IPS-NIHi7 (cell line): ENCODE data around the gene CAPN6.

Experiments used
- DNase-seq: peaks from one replicate; pipeline ENCODE4 v3.0.0; 2012; ENCODE audit warnings: mixed read lengths; ENCODE audit errors: extremely low spot score

The CAPN6 gene

DNA sequence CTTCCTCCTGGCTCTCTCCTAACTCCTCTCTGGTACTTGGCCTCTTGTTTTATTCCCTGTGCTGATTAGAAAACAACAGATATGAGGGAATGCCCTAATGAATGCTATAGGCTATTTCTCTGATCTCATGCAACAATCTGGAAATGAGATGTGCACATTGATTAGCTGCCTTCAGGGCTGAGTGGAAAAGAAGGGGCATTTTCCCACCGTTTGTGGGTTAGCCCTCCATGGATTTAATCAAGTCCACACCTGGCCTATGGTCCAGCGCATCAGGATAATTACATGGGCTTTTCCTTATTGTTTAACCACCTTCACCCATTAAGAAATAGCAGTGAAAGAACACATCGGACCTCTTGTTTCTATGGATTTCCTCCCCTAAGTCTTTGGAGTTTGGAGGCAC is 70.0 kb downstream of the CAPN6 start:
- DNase-seq: no peak

DNA sequence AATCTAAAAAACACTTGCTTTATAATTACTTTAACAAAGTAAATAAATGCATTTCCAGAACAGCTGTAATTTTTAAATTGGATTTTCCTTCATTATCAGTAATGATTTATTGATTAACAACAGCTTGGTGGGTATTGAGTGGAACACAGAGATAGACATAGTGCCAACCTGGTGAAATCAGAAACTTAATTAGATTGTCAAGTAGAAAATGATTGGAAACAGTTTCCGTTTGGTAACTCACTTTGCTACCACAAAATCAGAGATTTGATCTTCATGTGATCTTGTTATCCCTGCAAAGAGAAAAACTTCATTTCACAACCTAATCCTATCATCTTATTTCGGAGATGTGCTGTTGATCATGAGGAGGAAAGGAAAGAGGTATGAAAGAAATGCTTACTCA is 70.8 kb downstream of the CAPN6 start:
- no peak for DNase-seq
